Upper lobe of left lung (tissue), 4 donors: ENCODE measurements around the gene NT5DC2.

Experiments
- CTCF ChIP-seq, 6 experiments: fragments of 450-650 bp in 4 of 6; fragments of 200-600 bp in 2 of 6; sonication (generic) in 2 of 6; IDR thresholded peaks; one replicate each; pipeline ENCODE4 v1.5.1; 2016 to 2019; ENCODE audit warnings: antibody characterized with exemption in 6 of 6
- POLR2A ChIP-seq, 4 donors: fragments of 450-650 bp; IDR thresholded peaks; one replicate each; pipeline ENCODE4 v1.5.1; 2016 to 2017; ENCODE audit warnings: antibody characterized with exemption in 4 of 4, mild to moderate bottlenecking in 2 of 4
- POLR2AphosphoS5 ChIP-seq, 2 donors: sonication (generic); formaldehyde crosslinking; IDR thresholded peaks; one replicate each; pipeline ENCODE4 v1.5.1; 2017; ENCODE audit warnings: antibody characterized with exemption in 2 of 2

DNA sequence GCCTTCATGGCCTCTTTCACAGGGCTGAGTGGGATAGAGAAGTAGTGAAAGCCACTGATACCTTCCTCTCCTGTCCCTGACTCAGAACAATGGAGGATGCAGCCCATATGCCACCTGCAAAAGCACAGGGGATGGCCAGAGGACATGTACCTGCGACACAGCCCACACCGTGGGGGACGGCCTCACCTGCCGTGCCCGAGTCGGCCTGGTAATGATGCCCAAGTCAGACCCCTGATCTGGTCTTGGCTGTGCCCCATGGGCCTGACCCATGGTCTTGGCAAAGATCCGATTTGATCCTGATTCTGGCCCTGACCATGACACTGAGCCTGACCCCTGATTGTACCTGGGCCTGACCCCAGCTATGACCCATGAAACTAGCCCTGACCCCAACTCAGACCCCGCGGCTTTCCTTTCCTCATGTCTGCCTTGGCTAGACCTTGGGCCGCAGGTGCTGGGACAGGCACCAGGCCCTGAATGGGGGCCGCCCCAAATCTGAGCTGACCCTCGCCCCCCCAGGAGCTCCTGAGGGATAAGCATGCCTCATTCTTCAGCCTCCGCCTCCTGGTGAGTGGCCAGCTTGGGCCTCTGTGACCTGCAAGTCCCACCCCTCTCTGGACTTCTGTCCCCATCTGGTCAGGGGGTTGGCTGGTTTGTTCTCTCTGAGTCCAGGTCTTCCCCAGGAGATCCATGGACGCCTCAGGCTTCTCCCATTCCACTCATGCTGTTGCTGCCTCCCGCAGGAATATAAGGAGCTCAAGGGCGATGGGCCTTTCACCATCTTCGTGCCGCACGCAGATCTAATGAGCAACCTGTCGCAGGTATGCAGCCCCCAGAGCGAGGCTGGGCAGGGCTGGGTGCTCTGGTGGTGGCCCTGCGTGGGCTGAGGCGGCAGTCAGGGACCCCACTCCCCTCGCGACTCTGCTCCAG, 15.6 kb downstream of the NT5DC2 start:
- TF ChIP-seq POLR2A (IDR thresholded peaks at IDR 0.05) (no peak), POLR2AphosphoS5 (IDR thresholded peaks at IDR 0.05) (no peak), CTCF (IDR thresholded peaks at IDR 0.05) (no peak)
